ENCODE data around the gene SPNS3.

GRCh38 chr17:4440021-4440420, 6.3 kb downstream of the SPNS3 start:
- TF ChIP-seq SETDB1 (IDR thresholded peaks at IDR 0.05; ENCODE audit: insufficient read length, low read length) (no peak), ZNF785 (tag by site-specific recombination; IDR thresholded peaks at IDR 0.05) (no peak), ZNF501 (tag by site-specific recombination; IDR thresholded peaks at IDR 0.05) (no peak), BCL11A (tag by site-specific recombination; IDR thresholded peaks at IDR 0.05; ENCODE audit: low read depth) (no peak), ZSCAN18 (tag by site-specific recombination; IDR thresholded peaks at IDR 0.05) (no peak), ZNF341 (tag by site-specific recombination; IDR thresholded peaks at IDR 0.05; ENCODE audit: low read depth) (no peak), ZNF121 (tag by site-specific recombination; IDR thresholded peaks at IDR 0.05) (no peak), YY1 (tag by site-specific recombination; IDR thresholded peaks at IDR 0.05) (no peak), GLIS1 (tag by site-specific recombination; IDR thresholded peaks at IDR 0.05) (no peak), ZNF239 (tag by site-specific recombination; IDR thresholded peaks at IDR 0.05) (no peak), ZNF311 (tag by site-specific recombination; IDR thresholded peaks at IDR 0.05; ENCODE audit: borderline replicate concordance) (no peak)
- TF ChIP-seq, protein P1, sequence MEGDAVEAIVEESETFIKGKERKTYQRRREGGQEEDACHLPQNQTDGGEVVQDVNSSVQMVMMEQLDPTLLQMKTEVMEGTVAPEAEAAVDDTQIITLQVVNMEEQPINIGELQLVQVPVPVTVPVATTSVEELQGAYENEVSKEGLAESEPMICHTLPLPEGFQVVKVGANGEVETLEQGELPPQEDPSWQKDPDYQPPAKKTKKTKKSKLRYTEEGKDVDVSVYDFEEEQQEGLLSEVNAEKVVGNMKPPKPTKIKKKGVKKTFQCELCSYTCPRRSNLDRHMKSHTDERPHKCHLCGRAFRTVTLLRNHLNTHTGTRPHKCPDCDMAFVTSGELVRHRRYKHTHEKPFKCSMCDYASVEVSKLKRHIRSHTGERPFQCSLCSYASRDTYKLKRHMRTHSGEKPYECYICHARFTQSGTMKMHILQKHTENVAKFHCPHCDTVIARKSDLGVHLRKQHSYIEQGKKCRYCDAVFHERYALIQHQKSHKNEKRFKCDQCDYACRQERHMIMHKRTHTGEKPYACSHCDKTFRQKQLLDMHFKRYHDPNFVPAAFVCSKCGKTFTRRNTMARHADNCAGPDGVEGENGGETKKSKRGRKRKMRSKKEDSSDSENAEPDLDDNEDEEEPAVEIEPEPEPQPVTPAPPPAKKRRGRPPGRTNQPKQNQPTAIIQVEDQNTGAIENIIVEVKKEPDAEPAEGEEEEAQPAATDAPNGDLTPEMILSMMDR (tag by site-specific recombination; IDR thresholded peaks at IDR 0.05): no peak

Data from HEK293 (cell line).